SK-N-SH (cell line): Measurements from ENCODE around the gene ACOXL. TPM values are rescaled to one million over a fixed set of nuclear protein-coding genes. Genes with fewer than 3 reads are reported as not detected.

ENCODE experiments used
- CTCF ChIA-PET: fragments of 300-600, 350-600 bp; formaldehyde crosslinking; extraction: SDS; loops from one replicate; lab custom pipeline; 2021; lab: Yijun Ruan, JAX
- POLR2A ChIA-PET: fragments of 350-600 bp; sonication (Branson Sonifier 250); formaldehyde crosslinking; extraction: SDS; loops from one replicate; lab custom pipeline; 2020; ENCODE audit warnings: antibody characterized with exemption, inconsistent platforms; lab: Yijun Ruan, JAX
- DNase-seq: peaks from one replicate; pipeline ENCODE4 v3.0.0; 2012
- H2AFZ ChIP-seq: fragments of 200-600 bp; sonication (generic); 2 replicates; pipeline ENCODE4 v1.8.1; 2016; ENCODE audit warnings: antibody characterized with exemption, mild to moderate bottlenecking, low read depth
- H3F3A ChIP-seq: fragments of 200-600 bp; sonication (generic); replicated peaks from 2 replicates; pipeline ENCODE3; 2016; ENCODE audit warnings: antibody characterized with exemption, mild to moderate bottlenecking; ENCODE audit not compliant: insufficient read depth
- H3K27ac ChIP-seq, 2 experiments: fragments of 200-500 bp in 1 of 2; fragments of 200-600 bp in 1 of 2; sonication (Bioruptor generic) in 1 of 2; sonication (generic), shearing (Covaris generic) in 1 of 2; 2 replicates each; pipeline versions ENCODE4 v1.5.1 to v1.6.1; 2014 to 2016; ENCODE audit warnings: low read depth in 2 of 2, inconsistent platforms in 1 of 2, low read length in 1 of 2, mild to moderate bottlenecking in 1 of 2, mixed read lengths in 1 of 2
- H3K27me3 ChIP-seq: fragments of 200-600 bp; sonication (generic), shearing (Covaris generic); 2 replicates; pipeline ENCODE4 v1.6.1; 2016; ENCODE audit warnings: mixed run types; ENCODE audit not compliant: insufficient read depth
- H3K36me3 ChIP-seq, 2 experiments: fragments of 200-500 bp in 1 of 2; fragments of 200-600 bp in 1 of 2; sonication (Bioruptor generic) in 1 of 2; sonication (generic) in 1 of 2; replicated peaks in 1 of 2; 2 replicates each; pipeline versions ENCODE3 to v1.5.1; 2014 to 2016; ENCODE audit warnings: low read length in 1 of 2, mild to moderate bottlenecking in 1 of 2; ENCODE audit not compliant: insufficient read depth in 2 of 2, control insufficient read depth in 1 of 2
- H3K4me1 ChIP-seq, 2 experiments: fragments of 200-500 bp in 1 of 2; fragments of 200-600 bp in 1 of 2; sonication (Bioruptor generic) in 1 of 2; sonication (generic), shearing (Covaris generic) in 1 of 2; 2 replicates each; pipeline versions ENCODE4 v1.5.1 to v1.6.1; 2014 to 2016; ENCODE audit warnings: low read depth in 1 of 2, low read length in 1 of 2, mixed run types in 1 of 2; ENCODE audit not compliant: insufficient read depth in 2 of 2, control insufficient read depth in 1 of 2
- H3K4me2 ChIP-seq: fragments of 200-600 bp; sonication (generic), shearing (Covaris generic); 2 replicates; pipeline ENCODE4 v1.6.1; 2017; ENCODE audit warnings: mixed run types
- H3K4me3 ChIP-seq, 2 experiments: fragments of 200-500 bp in 1 of 2; fragments of 200-600 bp in 1 of 2; sonication (Bioruptor generic) in 1 of 2; sonication (generic), shearing (Covaris generic) in 1 of 2; 2 replicates each; pipeline versions ENCODE4 v1.5.1 to v1.8.1; 2014 to 2016; ENCODE audit warnings: low read depth in 2 of 2, inconsistent platforms in 1 of 2, low read length in 1 of 2, mild to moderate bottlenecking in 1 of 2, mixed read lengths in 1 of 2, moderate library complexity in 1 of 2
- H3K79me2 ChIP-seq: fragments of 200-600 bp; sonication (generic); 2 replicates; pipeline ENCODE4 v1.8.1; 2017; ENCODE audit warnings: mild to moderate bottlenecking; ENCODE audit not compliant: insufficient read depth
- H3K9ac ChIP-seq: fragments of 200-600 bp; sonication (generic); 2 replicates; pipeline ENCODE4 v1.6.1; 2017; ENCODE audit warnings: mixed run types
- H3K9me2 ChIP-seq: fragments of 200-600 bp; sonication (generic); 2 replicates; pipeline ENCODE4 v1.6.1; 2017; ENCODE audit warnings: mixed run types
- H3K9me3 ChIP-seq: fragments of 200-600 bp; sonication (generic); 2 replicates; pipeline ENCODE4 v1.6.1; 2017; ENCODE audit warnings: mixed run types, mild to moderate bottlenecking, moderate library complexity
- H4K20me1 ChIP-seq: fragments of 200-600 bp; sonication (generic); 2 replicates; pipeline ENCODE4 v1.6.1; 2017; ENCODE audit warnings: mild to moderate bottlenecking, mixed run types; ENCODE audit not compliant: insufficient read depth
- CHD2 ChIP-seq: fragments of 150-350 bp; IDR thresholded peaks from 2 replicates; pipeline ENCODE4 v1.6.1; 2018; ENCODE audit warnings: low read length; ENCODE audit not compliant: partially characterized antibody
- EZH2phosphoT487 ChIP-seq: fragments of 200-600 bp; sonication (generic); IDR thresholded peaks from 2 replicates; pipeline ENCODE4 v1.6.1; 2017; ENCODE audit warnings: low read depth, mixed run types, mild to moderate bottlenecking, antibody characterized with exemption, moderate library complexity, borderline replicate concordance
- FOSL2 ChIP-seq: IDR thresholded peaks from 2 replicates; pipeline ENCODE4 v1.4.0; 2012; ENCODE audit warnings: low read depth, mild to moderate bottlenecking, moderate library complexity, borderline replicate concordance
- FOXJ3 ChIP-seq: sonication (generic); formaldehyde crosslinking; IDR thresholded peaks from 2 replicates; pipeline ENCODE4 v1.5.1; 2020; ENCODE audit warnings: mild to moderate bottlenecking, missing genetic modification reagents
- FOXM1 ChIP-seq: IDR thresholded peaks from 2 replicates; pipeline ENCODE4 v1.4.0; 2012; ENCODE audit warnings: low read depth, mild to moderate bottlenecking
- GATA2 ChIP-seq: sonication (generic); formaldehyde crosslinking; IDR thresholded peaks from 2 replicates; pipeline ENCODE4 v1.5.0; 2020; ENCODE audit warnings: mild to moderate bottlenecking, missing genetic modification reagents
- JUND ChIP-seq: IDR thresholded peaks from 2 replicates; pipeline ENCODE4 v1.4.0; 2012
- MEF2A ChIP-seq: IDR thresholded peaks from 2 replicates; pipeline ENCODE4 v1.4.0; 2012; ENCODE audit warnings: low read depth, borderline replicate concordance
- NRF1 ChIP-seq: IDR thresholded peaks from 2 replicates; pipeline ENCODE4 v1.6.1; 2012; ENCODE audit warnings: low read depth, mild to moderate bottlenecking, low read length
- RAD21 ChIP-seq: IDR thresholded peaks from 2 replicates; pipeline ENCODE4 v1.6.1; 2012; ENCODE audit warnings: mild to moderate bottlenecking, low read length
- RCOR1 ChIP-seq: fragments of 150-350 bp; IDR thresholded peaks from 2 replicates; pipeline ENCODE4 v1.6.1; 2017; ENCODE audit warnings: antibody characterized with exemption, low read length
- RFX5 ChIP-seq: IDR thresholded peaks from 2 replicates; pipeline ENCODE4 v1.6.1; 2012; ENCODE audit warnings: mild to moderate bottlenecking, improper control_type of control experiment, low read length
- RXRA ChIP-seq: IDR thresholded peaks from 2 replicates; pipeline ENCODE4 v1.4.0; 2012; ENCODE audit warnings: low read depth, mild to moderate bottlenecking, borderline replicate concordance
- SMC3 ChIP-seq: IDR thresholded peaks from 2 replicates; pipeline ENCODE4 v1.6.1; 2012; ENCODE audit warnings: low read depth, low read length, improper control_type of control experiment
- TAF1 ChIP-seq: IDR thresholded peaks from 2 replicates; pipeline ENCODE4 v1.6.1; 2012; ENCODE audit warnings: low read depth, mild to moderate bottlenecking, low read length, moderate library complexity, borderline replicate concordance
- YY1 ChIP-seq: IDR thresholded peaks from 2 replicates; pipeline ENCODE4 v1.4.0; 2012; ENCODE audit warnings: low read depth, mild to moderate bottlenecking
- WGBS: methylation state at CpG from one replicate; pipeline ENCODE4 v1.1.6; 2017; ENCODE audit warnings: low lambda C conversion rate; 5-methylcytosine and 5-hydroxymethylcytosine counted together
- polyA plus RNA-seq, 3 experiments: library from polyadenylated mRNA; depleted of rRNA; stranded (reverse); fragments of >200 nt; gene quantifications; 2 replicates each; pipeline ENCODE4 v1.2.3, GENCODE V29; 2012
- TF ChIP-seq, protein P1 (sequence below): fragments of 150-350 bp; IDR thresholded peaks from 2 replicates; pipeline ENCODE4 v1.6.1; 2016; ENCODE audit warnings: mild to moderate bottlenecking, low read depth, low read length
- TF ChIP-seq, protein P2 (sequence below): IDR thresholded peaks from 2 replicates; pipeline ENCODE4 v1.4.0; 2012; ENCODE audit warnings: low read depth
- TF ChIP-seq, protein P3 (sequence below): fragments of 150-350 bp; IDR thresholded peaks from 2 replicates; pipeline ENCODE4 v1.6.1; 2017; ENCODE audit warnings: antibody characterized with exemption, low read length, low read depth, borderline replicate concordance
- TF ChIP-seq, protein P4 (sequence below): IDR thresholded peaks from 2 replicates; pipeline ENCODE4; 2012

ACOXL gene
- polyA plus RNA-seq, 1 of the 3 experiments (the other 2 are of a cell fraction): not detected

DNA sequence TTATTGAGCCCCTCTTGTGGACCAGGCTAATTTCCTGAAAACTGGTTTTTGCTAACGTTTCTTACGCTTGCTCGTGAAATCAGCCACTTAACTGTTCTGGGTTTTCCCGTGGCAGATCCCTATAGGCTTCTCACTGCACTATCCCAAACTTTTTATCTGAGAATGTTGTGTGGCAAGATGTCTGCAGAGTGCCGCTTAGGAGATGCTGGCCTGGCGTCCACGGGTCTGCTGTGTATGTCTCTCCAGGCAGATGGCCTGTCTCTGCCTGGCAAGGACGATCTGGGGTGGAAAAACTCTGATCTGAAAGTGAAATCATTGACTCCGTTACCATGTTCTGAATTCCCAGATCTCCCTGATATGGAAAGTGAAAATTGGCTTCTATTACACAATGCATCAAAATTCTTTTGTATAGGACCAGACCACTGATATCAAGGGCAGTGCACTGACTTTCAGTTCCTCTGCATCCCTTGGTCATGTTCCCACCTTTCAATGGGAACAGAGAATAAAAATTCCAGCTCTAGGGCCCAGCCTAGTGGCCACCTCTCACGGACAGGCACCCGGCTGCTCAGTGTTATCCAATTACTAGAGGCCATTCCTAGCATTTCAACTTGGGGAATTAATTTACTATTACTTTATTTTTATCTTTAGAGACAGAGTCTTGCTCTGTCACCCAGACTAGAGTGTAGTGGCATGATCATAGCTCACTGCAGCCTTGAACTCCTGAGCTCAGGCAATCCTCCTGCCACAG lies 154.6 kb downstream of the ACOXL start:
- Histone ChIP-seq H3K9me3 (no peaks in the 10 kb centered on the region), H3F3A (no peaks in the 10 kb centered on the region), H3K9ac (no peak overlapping the region), H3K4me3 (no peak overlapping the region), H3K9me2 (no peaks in the 10 kb centered on the region), H3K27ac (no peak overlapping the region), H3K36me3 (no peaks in the 10 kb centered on the region), H4K20me1 (no peaks in the 10 kb centered on the region), H2AFZ (no peak overlapping the region), H3K4me1 (0 out of 4 replicates have a peak, but pooled peaks cover 0 to 3% of the 10 kb centered on the region in 2 experiments), H3K79me2 (no peaks in the 10 kb centered on the region), H3K27me3 (no peaks in the 10 kb centered on the region), H3K4me2 (no peak overlapping the region)
- ChIA-PET CTCF (no interaction called here), POLR2A (no interaction called here)
- TF ChIP-seq JUND (no peak), FOSL2 (no peak), SMC3 (no peak), FOXJ3 (CRISPR knock-in tag) (no peak), FOXM1 (no peak), CHD2 (no peak), EZH2phosphoT487 (no peak), GATA2 (CRISPR knock-in tag) (no peak), RAD21 (no peak), YY1 (no peak)
- TF ChIP-seq, protein P1, sequence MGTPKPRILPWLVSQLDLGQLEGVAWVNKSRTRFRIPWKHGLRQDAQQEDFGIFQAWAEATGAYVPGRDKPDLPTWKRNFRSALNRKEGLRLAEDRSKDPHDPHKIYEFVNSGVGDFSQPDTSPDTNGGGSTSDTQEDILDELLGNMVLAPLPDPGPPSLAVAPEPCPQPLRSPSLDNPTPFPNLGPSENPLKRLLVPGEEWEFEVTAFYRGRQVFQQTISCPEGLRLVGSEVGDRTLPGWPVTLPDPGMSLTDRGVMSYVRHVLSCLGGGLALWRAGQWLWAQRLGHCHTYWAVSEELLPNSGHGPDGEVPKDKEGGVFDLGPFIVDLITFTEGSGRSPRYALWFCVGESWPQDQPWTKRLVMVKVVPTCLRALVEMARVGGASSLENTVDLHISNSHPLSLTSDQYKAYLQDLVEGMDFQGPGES: no peak
- TF ChIP-seq, protein P2, sequence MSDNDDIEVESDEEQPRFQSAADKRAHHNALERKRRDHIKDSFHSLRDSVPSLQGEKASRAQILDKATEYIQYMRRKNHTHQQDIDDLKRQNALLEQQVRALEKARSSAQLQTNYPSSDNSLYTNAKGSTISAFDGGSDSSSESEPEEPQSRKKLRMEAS: no peak
- TF ChIP-seq, protein P3, sequence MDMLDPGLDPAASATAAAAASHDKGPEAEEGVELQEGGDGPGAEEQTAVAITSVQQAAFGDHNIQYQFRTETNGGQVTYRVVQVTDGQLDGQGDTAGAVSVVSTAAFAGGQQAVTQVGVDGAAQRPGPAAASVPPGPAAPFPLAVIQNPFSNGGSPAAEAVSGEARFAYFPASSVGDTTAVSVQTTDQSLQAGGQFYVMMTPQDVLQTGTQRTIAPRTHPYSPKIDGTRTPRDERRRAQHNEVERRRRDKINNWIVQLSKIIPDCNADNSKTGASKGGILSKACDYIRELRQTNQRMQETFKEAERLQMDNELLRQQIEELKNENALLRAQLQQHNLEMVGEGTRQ: no peak
- 59% methylated on average over 11 of the region's 11 CpGs for WGBS
- DNase-seq: no peak

- DNase-seq: no peak
Measured at GRCh38 chr2:110888411-110888810, 156.0 kb downstream of the ACOXL start.

More at GRCh38 chr2:110888411-110888810, 156.0 kb downstream of the ACOXL start:
- Histone ChIP-seq H3K9me2 (no peaks in the 10 kb centered on the region), H3K79me2 (no peaks in the 10 kb centered on the region), H3K4me2 (no peak overlapping the region), H3K4me3 (no peak overlapping the region), H3K4me1 (peaks cover 0 to 3% of the 10 kb centered on the region in 2 experiments; a peak in 1 of 4 replicates), H2AFZ (no peak overlapping the region), H4K20me1 (no peaks in the 10 kb centered on the region), H3F3A (no peaks in the 10 kb centered on the region), H3K9ac (no peak overlapping the region), H3K9me3 (no peaks in the 10 kb centered on the region), H3K27ac (no peak overlapping the region), H3K27me3 (no peaks in the 10 kb centered on the region), H3K36me3 (no peaks in the 10 kb centered on the region)
- ChIA-PET POLR2A (no interaction called here), CTCF (no interaction called here)
- TF ChIP-seq FOXJ3 (CRISPR knock-in tag) (no peak), SMC3 (no peak), FOSL2 (no peak), RAD21 (no peak), MEF2A (no peak), RCOR1 (no peak), TAF1 (no peak), RXRA (no peak), RFX5 (no peak), NRF1 (no peak), CHD2 (no peak)
- TF ChIP-seq, protein P1: no peak
- TF ChIP-seq, protein P2: no peak
- TF ChIP-seq, protein P4, sequence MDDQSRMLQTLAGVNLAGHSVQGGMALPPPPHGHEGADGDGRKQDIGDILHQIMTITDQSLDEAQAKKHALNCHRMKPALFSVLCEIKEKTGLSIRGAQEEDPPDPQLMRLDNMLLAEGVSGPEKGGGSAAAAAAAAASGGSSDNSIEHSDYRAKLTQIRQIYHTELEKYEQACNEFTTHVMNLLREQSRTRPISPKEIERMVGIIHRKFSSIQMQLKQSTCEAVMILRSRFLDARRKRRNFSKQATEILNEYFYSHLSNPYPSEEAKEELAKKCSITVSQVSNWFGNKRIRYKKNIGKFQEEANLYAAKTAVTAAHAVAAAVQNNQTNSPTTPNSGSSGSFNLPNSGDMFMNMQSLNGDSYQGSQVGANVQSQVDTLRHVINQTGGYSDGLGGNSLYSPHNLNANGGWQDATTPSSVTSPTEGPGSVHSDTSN: no peak
- TF ChIP-seq, protein P3: no peak
- 19% methylated on average over 2 of the region's 2 CpGs for WGBS
